HUDEP-2 (cell line): ENCODE measurements around the gene TRHDE.
A peak's percentile ranks its signal among the peaks of the same experiment; 100 is the strongest.

Experiments
- DNase-seq, 76 experiments: peaks; one replicate each; lab custom pipeline; 2025; ENCODE audit not compliant: unreplicated experiment in 76 of 76; lab: John Stamatoyannopoulos, UW

The TRHDE gene

DNA sequence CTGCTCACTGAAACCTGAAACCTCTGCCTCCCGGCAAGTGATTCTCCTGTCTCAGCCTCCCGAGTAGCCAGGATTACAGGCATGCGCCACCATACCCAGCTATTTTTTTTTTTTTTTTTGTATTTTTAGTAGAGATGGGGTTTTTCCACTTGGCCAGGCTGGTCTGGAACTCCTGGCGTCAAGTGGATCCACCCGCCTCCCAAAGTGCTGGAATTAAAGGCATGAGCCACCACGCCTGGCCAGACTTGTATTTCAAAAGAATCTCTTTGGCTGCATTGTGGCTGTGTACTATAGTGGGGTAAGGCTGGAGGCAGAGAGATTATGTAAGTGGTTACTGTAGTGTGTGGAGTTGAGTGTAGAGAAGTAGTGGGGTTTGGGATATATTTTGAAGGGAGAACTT is 35.1 kb downstream of the TRHDE start:
- DNase-seq, result no peak

DNA sequence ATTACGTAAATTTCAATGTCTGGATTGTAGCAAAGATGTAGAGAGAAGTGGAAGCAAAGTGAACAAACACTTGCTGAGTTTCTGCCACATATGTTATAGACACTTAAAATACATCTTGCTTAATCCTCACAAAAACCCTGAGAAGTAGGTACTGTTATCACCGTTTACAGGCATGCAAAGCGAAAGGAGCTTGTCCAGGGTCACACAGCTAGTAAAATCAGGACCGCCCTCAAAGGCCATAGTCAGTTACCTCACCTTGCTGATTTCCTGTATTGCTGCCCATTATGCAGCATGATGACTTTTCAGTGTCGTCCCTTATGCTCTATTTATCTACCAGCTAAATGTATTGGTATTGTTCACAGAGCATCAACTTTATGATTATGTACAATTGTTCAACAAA is 39.8 kb downstream of the TRHDE start:
- no peak for DNase-seq

DNA sequence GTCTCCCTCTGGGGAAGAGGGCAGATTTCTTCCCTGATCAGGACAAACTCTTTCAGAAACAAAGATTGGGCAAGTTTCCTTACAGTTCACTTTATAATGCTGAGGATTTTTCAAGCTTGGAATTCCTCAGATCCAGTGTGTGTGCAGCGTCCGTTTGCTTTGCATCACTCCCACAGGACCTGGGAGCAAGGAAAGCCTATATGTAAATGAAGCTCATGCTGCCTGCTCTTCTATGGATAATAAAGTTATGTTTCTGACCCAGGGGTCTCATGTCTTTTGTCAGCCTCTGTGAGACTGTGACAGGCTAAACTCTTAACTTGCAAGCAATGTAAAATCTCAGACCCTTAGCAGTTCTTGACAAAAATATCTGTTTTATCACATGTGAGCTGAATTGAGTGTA is 41.6 kb downstream of the TRHDE start:
- no peak for DNase-seq

DNA sequence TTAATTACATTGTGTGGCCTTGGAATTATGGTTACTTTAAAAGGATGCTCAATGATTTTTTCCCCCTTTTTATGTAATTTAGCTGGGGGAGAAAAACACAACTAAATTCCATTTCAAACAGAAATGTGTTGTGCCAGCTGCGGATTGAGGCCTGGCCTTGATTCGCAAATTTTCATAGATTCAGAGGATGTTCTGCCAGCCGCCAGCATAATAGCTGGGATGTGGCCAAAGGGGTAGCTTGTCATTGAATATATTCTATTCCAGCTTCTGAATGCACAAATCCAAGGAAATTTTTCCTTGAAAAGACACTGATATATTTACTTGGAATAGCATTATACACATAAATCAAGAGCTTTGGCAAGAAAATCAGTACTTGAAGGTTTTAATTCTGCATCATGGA is 43.7 kb downstream of the TRHDE start:
- DNase-seq, result no peak

DNA sequence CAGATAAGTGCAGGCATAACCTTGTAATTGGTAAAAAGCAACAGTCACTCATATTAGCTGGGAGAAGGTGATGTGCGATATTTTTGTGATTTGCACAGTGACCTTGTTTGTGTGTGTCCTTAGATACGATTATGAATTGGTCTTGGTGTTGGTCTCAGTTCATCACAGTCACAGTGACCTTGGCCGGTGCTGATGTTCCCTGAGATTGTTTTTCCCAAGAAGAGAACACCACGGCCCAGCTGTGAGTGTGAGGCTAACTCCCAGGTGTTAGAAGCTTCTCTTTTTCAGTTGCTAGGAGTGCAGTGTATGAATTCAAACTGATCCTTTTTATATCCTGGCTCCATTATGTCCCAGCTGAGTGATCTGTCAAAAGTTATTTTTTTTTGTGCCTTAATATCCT is 46.2 kb downstream of the TRHDE start:
- DNase-seq, result peak in 1 of 76 experiments; percentile 0

DNA sequence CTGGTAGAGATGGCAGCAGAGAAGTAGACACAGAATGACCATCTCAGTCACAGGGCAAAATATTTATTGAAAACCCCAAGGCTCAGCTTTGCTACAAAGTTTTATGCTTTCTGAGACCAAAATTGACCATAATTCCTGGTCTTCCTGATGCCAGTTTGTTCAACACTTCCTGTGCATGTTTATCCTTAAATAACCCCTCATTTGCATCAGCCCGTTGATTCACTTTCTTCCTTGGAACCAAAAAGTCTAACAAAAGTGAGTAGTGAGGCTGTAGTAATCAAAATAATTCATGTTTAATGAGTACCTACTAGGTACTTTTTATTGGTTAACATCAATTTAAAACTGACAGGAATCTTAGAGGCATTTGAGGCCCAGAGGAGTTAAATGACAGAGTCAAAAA is 51.7 kb downstream of the TRHDE start:
- DNase-seq, result no peak

DNA sequence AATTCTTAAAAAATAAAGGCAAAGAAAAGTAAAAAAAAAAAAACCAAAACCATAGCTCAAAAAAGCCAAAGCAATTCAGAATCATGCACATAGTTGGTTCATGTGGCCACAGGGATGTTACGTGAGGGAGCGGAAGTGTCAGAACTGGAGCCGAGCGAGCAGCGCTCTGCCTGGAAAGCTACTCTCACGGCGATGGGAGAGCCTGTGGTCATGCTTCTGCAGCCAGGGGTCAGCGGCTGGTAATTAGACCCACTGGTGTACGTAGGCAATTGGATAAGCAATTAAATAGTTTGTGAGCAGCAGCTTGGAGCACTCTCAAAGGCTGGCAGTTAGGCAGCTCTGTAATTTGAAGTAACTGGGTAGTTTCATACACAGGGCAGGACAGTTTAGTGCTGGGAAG is 58.1 kb downstream of the TRHDE start:
- peak in 1 of 76 experiments; percentile 0 for DNase-seq

DNA sequence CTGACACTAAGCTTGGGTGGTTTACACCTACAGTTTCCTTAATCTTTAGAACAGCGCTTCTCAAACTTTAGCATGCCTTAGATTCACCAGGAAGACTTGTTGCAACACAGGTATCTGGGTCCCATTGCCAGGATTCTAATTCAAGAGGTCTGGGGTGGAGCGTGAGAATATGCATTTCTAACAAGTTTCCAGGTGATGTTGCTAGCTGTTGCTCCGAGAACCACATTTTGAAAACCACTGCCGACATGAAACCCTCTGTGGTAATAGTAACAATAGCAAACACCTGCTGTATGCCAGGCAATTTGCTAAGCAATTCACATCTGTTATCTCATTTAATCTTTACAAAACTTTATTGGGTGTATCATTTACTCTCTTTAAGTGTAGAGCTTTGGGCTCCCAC is 58.6 kb downstream of the TRHDE start:
- DNase-seq, result no peak

DNA sequence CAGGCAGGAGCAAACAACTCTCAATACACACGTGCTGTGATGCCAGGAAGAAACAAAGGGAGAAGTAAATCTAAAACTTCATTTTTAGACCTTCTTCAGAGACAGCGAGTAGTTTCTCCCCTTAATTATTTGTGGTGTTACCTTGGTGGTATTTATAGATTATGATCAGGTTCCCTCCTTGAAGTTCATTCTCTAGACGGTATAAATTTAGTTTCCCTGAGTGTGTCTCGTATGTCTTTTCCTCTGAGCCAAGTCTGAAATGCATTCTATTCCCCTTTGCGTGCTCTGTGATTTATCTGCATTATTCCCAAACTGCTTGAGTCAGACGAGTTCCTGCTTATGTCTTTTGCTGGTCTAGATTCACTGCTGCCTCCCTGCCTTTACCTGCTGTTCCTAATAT is 65.2 kb downstream of the TRHDE start:
- no peak for DNase-seq

DNA sequence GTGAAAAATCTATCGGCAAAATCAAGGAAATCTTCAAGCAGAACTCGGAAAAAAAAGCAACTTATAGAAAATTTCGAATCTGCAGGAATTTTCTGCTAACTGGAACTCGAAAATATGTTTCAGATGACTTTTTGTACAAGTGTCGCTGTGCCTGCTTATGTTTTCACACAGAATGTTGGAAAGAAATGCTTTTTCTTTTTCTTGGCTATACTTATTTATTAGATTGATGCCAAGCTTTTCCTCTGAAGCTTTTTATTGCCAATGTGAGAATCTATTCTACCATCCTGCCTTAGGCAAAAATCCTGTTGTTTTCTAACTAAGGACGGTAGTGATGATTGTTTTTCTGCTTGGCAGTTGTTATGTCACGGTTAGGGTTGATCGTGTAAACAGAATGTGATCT is 65.8 kb downstream of the TRHDE start:
- DNase-seq, result no peak

DNA sequence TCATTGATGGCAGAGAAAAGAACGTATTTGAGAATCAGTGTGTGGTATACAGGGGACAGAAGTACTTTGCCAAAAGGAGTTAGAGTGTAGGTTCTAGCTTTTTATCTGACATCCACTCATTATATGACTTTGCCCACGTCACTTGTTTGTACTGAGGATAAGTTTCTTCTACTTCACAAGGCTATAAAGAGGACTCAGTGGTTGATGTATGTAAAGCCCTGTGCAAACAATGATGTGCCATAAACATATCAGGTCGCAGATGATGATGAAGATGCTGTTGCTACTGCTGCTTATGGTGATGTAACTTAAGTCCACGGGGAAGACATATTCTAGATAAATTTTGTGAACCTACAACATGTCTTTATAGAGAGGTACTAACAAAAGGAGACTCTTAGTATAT is 66.3 kb downstream of the TRHDE start:
- DNase-seq, result no peak

DNA sequence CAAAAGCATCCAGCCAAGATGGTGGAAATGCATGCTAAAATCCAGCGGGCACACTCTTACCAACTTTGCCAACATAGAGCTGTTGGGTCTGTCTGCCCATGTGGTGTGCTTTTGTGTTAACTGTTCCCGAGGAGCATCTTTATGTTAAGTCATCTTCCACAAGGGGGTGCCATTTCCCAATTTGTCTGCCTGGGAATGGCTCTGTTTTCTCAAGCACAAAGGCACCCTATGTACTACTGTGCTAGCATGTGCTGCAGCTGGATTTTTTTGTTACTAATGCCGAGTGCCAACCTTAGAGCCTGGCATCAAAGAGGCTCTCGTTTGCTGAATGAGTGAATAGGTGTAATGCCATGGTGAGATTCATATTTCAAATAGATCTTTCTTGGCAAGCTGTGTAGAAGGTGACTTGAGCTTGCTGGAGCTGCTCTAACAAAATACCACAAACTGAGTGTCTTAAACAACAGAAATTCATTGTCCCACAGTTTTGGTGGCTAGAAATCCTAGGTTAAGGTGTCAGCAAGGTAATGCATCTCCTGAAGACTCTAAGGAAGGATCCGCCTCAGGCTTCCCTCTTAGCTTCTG is 74.3 kb downstream of the TRHDE start:
- DNase-seq, result peak in 54 of 76 experiments; percentile 0 to 75 (median 24)

DNA sequence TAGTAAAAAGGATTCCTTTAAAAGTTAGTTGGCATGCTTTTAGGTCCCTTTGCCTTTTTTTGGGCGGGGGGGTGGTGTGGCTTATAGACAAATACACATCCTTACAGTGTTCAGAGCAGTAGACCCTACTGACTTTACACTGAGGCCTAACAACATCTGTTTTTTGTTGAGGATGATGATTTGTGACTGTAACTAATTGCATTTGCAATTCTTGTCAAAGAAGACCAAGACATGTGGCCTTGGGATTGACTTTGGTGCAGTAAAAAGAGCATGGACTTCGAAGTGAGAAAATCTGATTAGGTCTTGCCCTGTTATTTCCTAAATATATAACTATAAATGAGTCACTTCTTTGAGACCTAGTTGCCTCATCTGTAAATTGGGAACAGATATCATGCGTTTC is 77.3 kb downstream of the TRHDE start:
- no peak for DNase-seq

DNA sequence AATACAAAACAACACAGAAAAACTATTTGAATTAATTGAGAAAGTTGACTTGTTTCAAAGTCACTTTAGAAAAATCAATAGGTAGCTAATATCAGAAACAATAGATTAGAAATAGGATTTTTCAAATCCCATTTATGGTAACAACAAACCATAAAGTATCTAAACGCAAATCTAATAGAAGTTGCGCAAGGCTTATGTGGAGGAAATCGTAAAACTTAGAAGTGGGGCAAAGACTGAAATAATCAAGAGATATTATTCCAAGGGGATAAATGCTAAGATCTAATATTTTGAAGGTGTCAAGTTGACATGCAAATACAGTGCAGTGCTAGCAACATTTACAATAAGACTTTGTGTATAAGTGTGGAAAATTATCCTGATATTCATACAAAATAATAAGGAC is 87.2 kb downstream of the TRHDE start:
- no peak for DNase-seq

DNA sequence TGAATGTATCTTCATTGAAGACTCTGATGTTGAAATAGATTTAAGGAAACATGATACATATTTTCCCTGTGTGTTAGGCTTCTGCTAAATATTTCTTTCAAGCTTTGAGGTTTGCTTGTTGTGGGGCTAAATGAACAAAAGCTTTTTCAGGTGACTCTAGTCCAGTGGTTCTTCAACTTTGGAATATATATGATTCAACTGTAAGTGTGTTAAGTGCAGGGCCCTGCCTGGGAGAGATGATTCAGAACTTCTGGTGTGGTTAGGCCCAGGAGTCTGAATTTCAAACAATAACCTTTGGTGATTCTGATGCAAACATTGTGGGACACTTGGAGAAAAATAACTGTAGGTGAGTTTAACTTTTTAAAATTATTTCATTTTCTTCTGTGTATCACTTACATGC is 93.0 kb downstream of the TRHDE start:
- DNase-seq, result no peak

DNA sequence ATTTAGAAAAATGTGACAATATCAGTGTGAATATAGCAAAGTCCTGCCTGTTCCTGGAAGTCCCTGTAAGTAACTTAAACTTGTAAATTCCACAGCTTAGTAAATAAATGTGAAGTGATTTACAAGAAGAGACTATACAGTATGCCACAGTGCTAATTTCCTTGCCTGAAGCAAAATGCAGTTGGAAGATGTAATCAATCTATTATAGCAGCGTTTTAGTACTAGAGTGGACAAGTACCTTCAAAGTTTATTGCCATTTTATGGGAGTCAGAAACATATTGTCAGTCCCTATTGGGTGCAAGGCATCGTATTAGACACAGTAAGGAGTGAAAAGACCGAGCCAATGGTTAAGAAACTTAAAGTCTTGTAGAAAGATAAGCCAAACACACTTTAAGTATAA is 94.1 kb downstream of the TRHDE start:
- DNase-seq, result no peak

DNA sequence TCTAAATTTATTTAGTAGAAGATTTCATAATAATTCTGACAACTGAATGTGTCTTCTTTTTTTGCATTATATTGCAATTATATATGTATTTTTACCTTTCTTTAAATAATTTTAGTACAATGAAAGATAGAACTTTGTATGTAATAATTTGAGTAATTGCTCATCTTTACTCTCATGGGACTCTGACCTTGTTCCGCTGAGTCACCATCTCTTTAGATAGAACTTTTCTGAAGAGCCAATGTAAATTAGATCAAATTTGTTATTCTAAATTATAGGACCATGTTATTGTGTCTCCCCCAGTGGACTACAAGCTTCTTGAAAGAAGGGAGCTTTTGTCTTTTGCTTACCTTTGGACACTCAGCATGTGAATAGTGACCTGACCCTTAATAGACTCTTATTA is 96.1 kb downstream of the TRHDE start:
- no peak for DNase-seq

DNA sequence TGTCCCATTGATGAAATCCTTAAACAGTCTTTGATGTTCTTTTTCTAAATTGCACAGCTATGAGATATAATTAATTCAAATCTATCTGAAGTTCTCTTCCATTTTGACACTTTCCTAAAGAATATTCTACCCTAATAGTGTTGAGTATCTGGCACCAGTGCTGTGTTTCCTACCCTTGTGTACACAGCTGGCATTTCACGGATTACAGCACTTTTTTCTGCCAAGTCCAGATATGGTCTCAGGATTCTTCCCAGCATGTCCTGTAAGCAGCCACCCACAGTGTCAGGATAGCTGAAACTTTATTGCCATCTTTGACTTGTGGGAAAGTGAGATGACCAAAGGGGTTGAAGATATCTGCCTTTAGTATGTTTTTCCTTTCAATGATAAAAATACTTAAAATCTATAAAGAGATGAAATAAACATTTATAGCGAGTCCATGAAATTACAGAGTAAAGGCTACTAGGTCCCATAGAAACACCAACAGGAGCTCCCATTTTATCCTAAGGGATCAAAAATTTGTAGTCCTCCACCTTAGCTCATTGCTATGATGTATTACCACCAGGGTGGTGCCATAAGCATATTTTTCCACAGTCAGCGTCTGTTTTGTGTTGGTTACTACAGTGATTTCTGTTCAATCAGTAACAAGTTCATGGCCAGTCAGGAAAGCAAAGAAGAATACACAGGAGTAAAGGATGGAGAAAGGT is 96.7 kb downstream of the TRHDE start:
- DNase-seq, result no peak

DNA sequence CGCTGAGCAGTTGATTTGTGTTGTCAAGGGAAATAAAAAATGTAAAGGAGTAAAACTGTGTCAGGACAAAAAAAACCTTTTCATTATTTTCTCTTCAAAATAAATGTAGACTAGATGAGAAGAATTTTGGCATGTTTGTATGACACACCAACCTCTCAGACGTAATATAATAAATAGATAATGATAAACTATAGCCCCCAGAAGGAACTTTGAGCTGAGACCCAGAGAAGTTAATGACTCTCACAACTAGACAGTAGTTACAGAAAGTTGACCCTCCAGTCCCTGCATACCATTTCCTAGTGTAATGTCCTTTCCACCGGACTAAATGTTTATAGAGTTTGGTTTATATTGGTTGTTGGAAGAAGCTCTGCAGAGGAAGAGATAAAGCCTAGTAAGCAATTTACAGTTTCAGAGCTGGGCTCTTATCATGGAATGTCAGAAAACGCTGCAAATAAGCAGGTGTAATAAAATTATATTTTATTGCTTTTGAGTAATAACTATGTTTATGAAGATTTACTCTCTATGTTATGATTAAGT is 97.3 kb downstream of the TRHDE start:
- no peak for DNase-seq

DNA sequence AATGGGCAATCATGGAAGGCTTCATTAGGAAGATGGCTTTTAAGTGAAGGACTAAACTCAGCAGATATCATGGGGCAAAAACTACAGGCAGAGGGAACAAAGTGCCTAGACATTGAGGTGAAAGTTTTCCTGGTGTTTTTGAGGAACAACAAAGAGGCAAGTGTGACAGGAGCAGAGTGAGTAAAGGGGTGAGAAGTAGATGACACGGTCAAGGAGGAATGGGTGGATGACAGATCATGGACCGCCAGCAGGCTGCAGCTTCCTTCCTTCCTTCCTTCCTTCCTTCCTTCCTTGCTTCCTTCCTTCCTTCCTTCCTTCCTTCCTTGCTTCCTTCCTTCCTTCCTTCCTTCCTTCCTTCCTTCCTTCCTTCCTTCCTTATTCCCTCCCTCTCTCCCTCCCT is 108.3 kb downstream of the TRHDE start:
- no peak for DNase-seq

DNA sequence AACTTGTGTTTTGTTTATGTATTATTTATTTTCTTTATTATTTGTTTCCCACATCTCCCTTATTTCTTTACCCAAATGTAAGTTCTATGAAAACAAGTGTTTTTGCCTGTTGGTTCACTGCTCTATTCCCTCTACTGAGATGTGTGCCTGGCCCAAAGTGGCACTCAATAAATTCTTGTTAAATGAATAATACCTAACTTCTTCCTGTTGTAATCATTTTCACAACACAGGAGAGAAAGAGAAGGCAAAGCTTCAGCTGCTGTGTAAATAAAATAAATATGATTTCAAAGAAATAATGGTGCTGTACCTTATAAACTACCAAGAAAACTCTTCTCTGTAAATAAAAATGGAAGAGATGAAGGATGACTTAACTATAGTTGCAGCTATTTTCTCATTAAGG is 116.2 kb downstream of the TRHDE start:
- DNase-seq, result no peak

DNA sequence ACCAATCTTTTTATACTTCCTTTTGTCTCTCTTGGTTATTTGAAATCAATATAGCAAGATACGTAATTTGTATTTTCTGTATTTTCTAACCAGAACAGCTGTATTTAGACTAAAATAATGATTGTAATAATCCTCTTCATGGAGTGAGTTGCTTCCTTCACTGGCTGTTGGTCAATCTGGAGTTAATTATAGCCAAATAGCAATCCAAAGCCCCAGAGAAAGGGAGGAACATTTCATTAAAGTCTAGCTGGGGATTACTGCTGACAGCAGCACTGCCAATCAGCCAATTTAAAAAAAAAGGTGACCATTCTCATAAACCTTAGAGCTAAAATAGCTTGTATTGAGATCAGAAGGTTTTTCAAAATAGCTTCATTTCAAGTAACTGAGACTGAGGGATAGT is 118.0 kb downstream of the TRHDE start:
- no peak for DNase-seq

DNA sequence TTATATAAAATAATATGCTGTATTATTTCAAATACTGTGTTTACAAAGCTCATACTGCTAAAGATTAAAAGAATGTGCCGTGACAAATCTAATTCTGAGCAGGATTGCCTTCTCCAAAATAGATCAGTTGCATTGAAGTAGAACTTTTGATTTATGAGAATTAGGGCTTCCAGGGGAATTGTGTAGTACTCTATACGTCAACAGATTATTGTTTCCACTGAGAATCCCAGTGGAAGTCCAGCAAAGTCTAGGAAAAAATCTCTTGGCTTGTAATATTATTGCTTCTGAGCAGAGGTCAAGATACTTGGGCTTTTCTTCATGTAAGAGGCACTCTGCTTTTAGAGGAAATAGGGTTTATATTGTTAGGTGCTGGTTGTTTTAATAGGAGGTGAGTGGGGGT is 133.9 kb downstream of the TRHDE start:
- DNase-seq, result no peak
